ENCODE measurements around the gene PRRC1. TPM values are rescaled to one million over a fixed set of nuclear protein-coding genes. Genes with fewer than 3 reads are reported as not detected.

PRRC1 gene
- total RNA-seq, 1 experiment from 2014 or later = 47.1 TPM

- Histone ChIP-seq H3K27ac (ENCODE audit: low read depth, low read length, poor library complexity, severe bottlenecking) (no peak overlapping the region), H3K4me3 (ENCODE audit: low read depth, low read length, poor library complexity, severe bottlenecking) (no peak overlapping the region), H3K4me1 (ENCODE audit: insufficient read depth, low read length, poor library complexity, severe bottlenecking) (no peaks in the 10 kb centered on the region), H3K9me3 (ENCODE audit: low read depth, low read length, poor library complexity, severe bottlenecking) (no peaks in the 10 kb centered on the region), H3K27me3 (replicated peaks; ENCODE audit: insufficient read depth, low read depth, low read length, poor library complexity) (peaks cover 14% of the 10 kb centered on the region), H3K36me3 (ENCODE audit: insufficient read depth, low read length, poor library complexity, severe bottlenecking) (no peaks in the 10 kb centered on the region)
- BruUV-seq (replicated peaks) = no TSS peak
- intact Hi-C loops (cut with micrococcal nuclease; ENCODE audit: unreplicated experiment) = no loop called here
- ChIA-PET POLR2A (ENCODE audit: low non-redundant PET) (no interaction called here), CTCF (no interaction called here)
- TF ChIP-seq CTCF (conservative IDR thresholded peaks at IDR 0.05; ENCODE audit: low read depth, low read length) = no peak
- TF ChIP-seq EZH2 (IDR thresholded peaks at IDR 0.05; ENCODE audit: borderline replicate concordance, low read depth, low read length, poor library complexity, severe bottlenecking) = no peak
- DNase-seq (ENCODE audit: low spot score) = no peak
Measured at GRCh38 chr5:127505905-127506304, 11.5 kb upstream of the PRRC1 start.

GRCh38 chr5:127506616-127507015, 10.8 kb upstream of the PRRC1 start:
- H3K27me3 ChIP-seq (replicated peaks; ENCODE audit: insufficient read depth, low read depth, low read length, poor library complexity) = peaks cover 14% of the 10 kb centered on the region
- CTCF ChIA-PET = no interaction called here
- H3K9me3 ChIP-seq (ENCODE audit: low read depth, low read length, poor library complexity, severe bottlenecking) = no peaks in the 10 kb centered on the region
- no peaks in the 10 kb centered on the region for H3K4me1 ChIP-seq (ENCODE audit: insufficient read depth, low read length, poor library complexity, severe bottlenecking)
- DNase-seq (ENCODE audit: low spot score) = no peak
- no peak overlapping the region for H3K4me3 ChIP-seq (ENCODE audit: low read depth, low read length, poor library complexity, severe bottlenecking)
- intact Hi-C loops (cut with micrococcal nuclease; ENCODE audit: unreplicated experiment) = no loop called here
- H3K36me3 ChIP-seq (ENCODE audit: insufficient read depth, low read length, poor library complexity, severe bottlenecking) = no peaks in the 10 kb centered on the region
- POLR2A ChIA-PET (ENCODE audit: low non-redundant PET) = no interaction called here
- no TSS peak for BruUV-seq (replicated peaks)
- no peak overlapping the region for H3K27ac ChIP-seq (ENCODE audit: low read depth, low read length, poor library complexity, severe bottlenecking)
- no peak for TF ChIP-seq CTCF (conservative IDR thresholded peaks at IDR 0.05; ENCODE audit: low read depth, low read length)
- no peak for TF ChIP-seq EZH2 (IDR thresholded peaks at IDR 0.05; ENCODE audit: borderline replicate concordance, low read depth, low read length, poor library complexity, severe bottlenecking)

- POLR2A ChIA-PET (ENCODE audit: low non-redundant PET) = interaction anchor here (0.6 to 0.7 kb wide), 2 partner anchors 383 to 648 kb away, joined by 3 read pairs; no protein-coding TSS in a partner anchor
- no peak overlapping the region for H3K27ac ChIP-seq (ENCODE audit: low read depth, low read length, poor library complexity, severe bottlenecking)
Measured at GRCh38 chr5:127508644-127509373, 8.6 kb upstream of the PRRC1 start.

More at GRCh38 chr5:127508644-127509373, 8.6 kb upstream of the PRRC1 start:
- DNase-seq (ENCODE audit: low spot score) = no peak
- intact Hi-C loops (cut with micrococcal nuclease; ENCODE audit: unreplicated experiment) = no loop called here
- no peak for TF ChIP-seq EZH2 (IDR thresholded peaks at IDR 0.05; ENCODE audit: borderline replicate concordance, low read depth, low read length, poor library complexity, severe bottlenecking)
- no peak for TF ChIP-seq CTCF (conservative IDR thresholded peaks at IDR 0.05; ENCODE audit: low read depth, low read length)
- Histone ChIP-seq H3K4me1 (ENCODE audit: insufficient read depth, low read length, poor library complexity, severe bottlenecking) (no peaks in the 10 kb centered on the region), H3K9me3 (ENCODE audit: low read depth, low read length, poor library complexity, severe bottlenecking) (no peaks in the 10 kb centered on the region), H3K36me3 (ENCODE audit: insufficient read depth, low read length, poor library complexity, severe bottlenecking) (no peaks in the 10 kb centered on the region), H3K4me3 (ENCODE audit: low read depth, low read length, poor library complexity, severe bottlenecking) (no peak overlapping the region), H3K27me3 (replicated peaks; ENCODE audit: insufficient read depth, low read depth, low read length, poor library complexity) (peaks cover 14% of the 10 kb centered on the region)
- CTCF ChIA-PET = no interaction called here
- BruUV-seq (replicated peaks) = no TSS peak

Measured in A673 (cell line).